GM19240 (cell line): Measurements from ENCODE around the gene LRP1B.

Source experiments
- DNase-seq: peaks from one replicate; pipeline ENCODE4 v3.0.0; 2011; ENCODE audit warnings: low spot score; ENCODE audit not compliant: insufficient read length

The LRP1B gene

DNA sequence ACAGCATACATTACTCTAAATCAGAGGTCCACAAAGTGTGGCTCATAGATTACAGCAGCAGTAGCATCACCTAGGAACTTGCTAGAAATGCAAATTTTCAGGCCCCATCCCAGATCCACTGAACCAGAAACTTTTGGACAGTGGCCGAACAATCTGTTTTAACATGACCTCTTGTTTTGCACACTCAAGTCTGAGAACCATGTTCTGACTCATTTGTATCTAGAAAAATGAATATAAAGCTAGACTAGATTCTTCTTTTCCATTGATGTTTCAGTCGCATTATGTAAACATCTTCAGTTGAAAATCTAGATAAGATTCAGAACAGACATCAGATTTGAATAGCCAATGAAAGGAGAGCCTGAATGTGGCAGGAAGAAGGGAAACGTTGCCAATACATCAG, 608.8 kb downstream of the LRP1B start:
- no peak for DNase-seq

DNA sequence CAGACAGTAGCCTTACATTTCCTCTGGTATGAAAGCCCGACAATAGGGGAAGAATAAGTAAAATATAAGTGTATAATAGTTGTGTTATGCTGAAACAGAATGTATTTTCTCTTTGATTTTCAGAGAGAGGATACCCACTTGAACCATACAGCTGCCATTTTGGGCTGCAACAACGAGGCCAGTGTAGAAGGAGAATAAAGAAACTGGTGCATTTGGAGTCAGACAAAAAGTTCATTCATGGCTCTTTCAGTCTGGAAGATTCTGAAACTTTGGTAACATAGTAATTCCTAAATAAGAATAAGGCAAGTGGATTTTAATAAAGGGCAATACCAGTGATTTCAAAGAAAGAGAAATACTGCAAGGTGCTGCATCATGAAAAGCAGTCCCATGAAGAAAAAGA, 610.9 kb downstream of the LRP1B start:
- DNase-seq, result no peak

DNA sequence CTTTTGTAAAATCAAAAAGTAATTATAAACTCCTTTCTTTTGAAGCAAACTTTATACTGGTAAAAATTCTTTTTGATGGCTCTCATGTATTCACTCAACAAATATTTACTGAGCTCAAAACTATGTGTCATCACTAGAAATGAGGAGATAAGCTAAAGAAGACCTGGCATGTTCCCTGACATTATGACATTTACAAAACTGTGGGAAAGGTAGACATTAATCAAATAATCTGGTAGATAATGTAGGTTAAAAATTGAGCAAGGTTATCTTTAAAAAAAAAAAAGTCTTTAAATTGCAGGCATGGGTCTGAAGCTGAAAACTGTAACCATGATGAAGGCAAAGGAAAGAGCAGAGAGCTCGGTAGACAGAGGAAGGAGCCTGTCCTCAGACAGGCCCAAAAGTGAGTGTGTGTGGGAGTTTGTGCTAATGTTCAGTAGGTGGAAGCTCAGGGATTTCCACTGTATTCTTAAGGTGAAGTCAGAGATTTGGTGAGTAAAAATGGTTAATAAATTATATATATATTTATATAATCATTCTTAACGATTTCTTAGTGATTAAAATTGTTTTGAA, 612.9 kb downstream of the LRP1B start:
- no peak for DNase-seq

- no peak for DNase-seq
Measured at GRCh38 chr2:141517180-141517851, 613.5 kb downstream of the LRP1B start.

DNA sequence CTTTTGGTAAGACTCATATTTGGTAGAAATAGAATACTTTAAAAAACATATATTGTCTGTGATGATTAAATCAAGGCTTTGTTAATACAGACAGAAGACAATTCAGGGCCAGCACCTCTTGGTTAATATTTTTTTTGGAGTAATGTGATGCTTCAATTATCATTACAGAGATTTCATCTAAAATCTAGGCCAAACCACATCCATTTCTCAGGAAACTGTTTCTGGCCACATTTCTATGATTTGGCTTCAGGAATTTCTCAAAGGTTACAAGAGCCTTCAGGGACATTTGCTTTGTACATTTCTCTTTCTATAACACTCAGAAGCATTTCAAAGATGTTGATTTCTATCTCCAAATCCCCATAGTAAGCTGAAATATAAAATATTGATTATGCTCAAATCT, 614.9 kb downstream of the LRP1B start:
- no peak for DNase-seq

GRCh38 chr2:141513853-141514252, 617.0 kb downstream of the LRP1B start:
- DNase-seq, result no peak

DNA sequence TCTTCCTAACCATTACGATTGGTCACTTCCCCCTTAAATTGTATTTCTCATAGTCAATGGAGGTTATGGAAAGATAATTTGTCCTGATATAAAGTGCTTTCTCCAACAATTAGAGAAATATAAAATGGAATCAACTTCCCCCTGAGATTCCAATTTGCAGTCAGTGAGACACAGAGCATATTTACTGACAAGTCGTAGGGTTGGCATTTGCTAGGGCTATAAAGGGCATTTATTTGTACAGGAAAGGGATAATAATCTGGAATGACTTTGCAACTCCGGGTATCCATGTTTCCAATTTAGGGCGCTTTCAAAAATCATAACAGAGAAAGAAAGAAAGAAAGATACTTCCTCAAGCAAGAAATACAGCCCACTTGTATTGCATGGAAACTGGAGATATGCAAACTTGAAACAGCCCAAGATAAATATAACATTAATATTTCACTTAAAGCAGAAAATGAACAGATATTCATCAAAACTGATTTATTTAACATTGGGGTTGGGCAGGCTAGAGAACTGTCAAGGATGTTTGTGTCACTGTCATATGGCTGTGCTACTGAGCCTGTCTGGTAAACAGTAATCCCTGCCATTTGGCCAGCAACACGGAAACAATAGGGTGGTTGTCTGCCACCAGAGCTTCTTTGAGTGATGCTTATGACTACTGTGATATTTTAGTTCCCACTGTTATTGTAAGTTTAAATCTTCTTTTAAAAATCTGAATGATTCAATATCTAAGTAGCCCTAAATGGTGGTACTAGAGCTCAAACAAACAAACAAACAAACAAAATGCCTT, 621.8 kb downstream of the LRP1B start:
- no peak for DNase-seq

- DNase-seq, result no peak
Measured at GRCh38 chr2:141508086-141508752, 622.6 kb downstream of the LRP1B start.

DNA sequence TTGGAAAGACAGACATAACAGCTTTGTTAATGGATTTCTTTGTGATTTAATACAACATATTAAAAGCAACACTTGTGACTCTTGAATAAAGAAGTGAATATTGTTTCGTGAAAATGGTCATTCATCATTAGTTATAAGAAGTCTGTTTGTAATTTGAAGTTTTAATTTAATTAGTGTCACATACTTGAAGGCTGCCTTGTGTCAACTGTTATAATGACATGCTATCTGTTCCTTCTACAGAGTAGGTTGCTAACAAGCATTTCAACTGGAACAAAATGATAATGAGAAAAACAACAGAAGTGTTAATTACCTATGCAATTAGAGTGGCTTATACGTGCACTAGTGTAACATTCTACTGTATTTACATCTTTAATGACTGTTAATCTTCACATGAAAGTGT, 624.7 kb downstream of the LRP1B start:
- no peak for DNase-seq

DNA sequence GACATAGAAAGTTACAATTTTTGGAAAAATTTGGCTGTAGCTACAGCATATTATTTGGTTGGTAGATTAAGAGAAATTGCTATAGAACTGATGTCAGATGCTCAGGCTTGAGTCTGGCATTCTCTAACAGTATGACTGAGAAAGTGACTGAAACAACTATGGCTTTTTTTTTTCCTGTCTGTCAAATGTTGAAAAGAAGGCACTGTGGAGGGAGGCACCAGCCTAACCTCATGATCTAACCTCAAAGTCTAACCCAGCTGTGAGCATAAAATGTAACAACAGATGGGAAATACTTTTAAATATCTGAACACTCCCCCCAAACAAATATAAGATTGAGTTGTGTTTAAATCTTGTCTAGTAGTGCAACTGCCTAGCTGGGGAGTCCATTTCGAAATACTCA, 629.1 kb downstream of the LRP1B start:
- no peak for DNase-seq

GRCh38 chr2:141499123-141499522, 631.7 kb downstream of the LRP1B start:
- DNase-seq, result no peak

DNA sequence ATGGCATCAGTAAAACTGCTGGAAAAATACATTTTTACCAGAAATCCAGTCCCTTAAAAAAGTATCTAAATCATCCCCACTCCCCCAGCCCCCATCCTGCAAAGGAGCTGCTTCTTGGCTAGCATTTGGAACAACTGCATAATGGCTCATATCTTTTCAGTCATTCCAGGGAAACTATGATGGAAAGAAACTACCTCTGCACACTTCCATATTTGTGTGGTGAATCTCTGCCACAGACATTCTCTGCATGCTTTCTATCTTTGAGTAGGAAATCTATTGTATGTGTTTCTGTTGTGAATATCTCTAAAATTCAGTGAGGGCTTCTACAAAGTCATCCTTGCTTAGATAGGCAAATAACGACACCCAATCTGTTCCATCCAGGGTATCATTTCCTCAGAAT, 632.3 kb downstream of the LRP1B start:
- DNase-seq, result no peak

DNA sequence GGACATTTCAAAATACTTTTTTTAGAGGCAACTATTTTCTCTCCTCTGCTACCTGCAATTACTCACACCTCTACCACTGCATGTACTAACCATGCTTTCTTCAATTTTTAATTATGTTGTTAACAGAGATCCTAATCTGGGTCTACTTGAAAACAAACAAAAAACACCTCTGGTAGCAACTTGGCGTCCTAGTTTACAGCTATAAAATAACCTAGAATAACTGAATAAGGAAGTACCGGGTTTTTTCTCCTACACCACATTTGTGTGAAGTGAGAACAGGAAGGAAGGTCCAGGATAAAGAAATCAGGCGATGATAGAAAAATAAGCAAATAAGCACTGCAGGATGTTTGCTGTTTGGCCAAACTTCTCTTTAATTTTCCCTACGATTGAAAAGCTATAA, 633.5 kb downstream of the LRP1B start:
- no peak for DNase-seq

GRCh38 chr2:141496810-141497209, 634.0 kb downstream of the LRP1B start:
- DNase-seq, result no peak

DNA sequence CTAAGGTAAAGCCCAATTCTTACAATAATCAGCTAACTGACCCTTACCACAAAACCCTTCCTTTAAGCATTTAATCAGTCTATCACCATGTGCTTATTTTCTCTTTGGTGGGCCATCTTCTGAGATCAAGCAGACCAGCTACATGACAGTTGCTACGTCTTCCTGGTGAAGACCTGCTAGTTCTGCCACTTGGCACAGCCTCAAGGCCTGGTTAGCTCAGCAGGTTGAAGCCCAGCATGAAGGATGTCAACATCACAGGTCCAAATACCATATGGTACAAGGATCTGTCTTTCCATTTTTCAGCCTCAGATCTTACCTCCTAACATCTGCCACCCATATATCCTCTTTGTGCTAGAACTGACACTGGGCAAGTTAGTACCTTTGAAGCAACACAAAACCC, 636.9 kb downstream of the LRP1B start:
- no peak for DNase-seq

DNA sequence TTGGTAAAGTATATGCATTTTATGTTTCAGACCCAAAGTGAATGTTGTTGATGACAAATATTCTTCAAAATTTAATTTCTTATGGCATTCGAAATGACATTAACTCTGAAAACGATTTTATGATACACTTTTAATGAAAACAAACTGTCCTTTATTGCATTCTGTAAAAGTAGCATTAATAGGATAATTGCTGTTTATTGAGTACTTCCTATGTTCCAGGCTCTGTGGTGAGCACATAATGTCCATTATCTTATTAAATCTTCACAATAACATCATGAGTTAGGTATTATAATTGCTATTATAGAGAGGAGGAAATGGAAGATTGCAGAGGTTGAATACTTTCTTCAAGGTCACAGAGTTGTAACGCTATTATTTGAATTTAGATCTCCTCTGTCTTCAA, 638.0 kb downstream of the LRP1B start:
- DNase-seq, result no peak

GRCh38 chr2:141490886-141491285, 639.9 kb downstream of the LRP1B start:
- DNase-seq, result no peak

- no peak for DNase-seq
Measured at GRCh38 chr2:141482697-141483096, 648.1 kb downstream of the LRP1B start.

GRCh38 chr2:141475801-141476200, 655.0 kb downstream of the LRP1B start:
- DNase-seq, result no peak

- DNase-seq, result no peak
Measured at GRCh38 chr2:141468761-141469160, 662.1 kb downstream of the LRP1B start.

DNA sequence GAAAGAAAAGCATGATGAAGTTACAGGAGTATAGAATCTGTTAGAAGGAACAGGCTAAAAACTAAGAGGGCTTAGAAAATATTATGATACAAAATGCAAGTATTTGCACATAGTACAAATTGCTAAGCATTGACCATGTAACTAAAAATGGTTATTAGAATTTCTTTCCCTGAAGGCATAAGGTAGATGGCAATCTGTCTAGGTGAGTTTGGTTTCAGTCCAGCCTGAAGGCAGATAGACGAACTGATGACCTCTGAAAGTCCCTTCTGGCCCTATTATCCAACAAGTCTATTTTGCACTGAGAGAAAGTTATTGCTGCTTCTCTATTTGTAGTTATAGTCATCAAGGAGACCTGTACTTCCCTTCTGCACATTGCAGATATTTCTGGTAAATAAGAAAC, 663.5 kb downstream of the LRP1B start:
- no peak for DNase-seq

DNA sequence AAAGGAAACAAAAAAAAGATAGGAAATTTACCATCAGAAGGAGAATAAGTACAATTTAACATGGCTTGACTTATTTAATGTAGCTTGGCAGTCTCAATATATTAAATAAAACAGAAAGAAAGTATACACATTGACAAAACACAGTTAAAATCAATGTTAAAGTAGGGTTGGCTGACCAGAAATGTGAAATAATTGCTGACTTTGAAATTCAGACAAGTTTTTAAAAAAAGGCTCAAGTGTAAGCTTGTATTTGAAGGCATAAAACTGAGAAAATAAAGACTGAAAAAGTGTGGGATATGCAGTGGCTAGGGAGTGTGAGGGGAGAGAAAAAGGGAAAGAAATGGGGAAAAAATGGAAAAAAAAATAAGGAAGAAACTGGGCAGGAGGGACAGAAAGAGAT, 665.8 kb downstream of the LRP1B start:
- no peak for DNase-seq
